K562 (cell line): ENCODE data around the gene HINT2. TPM values are rescaled to one million over a fixed set of nuclear protein-coding genes. Genes with fewer than 3 reads are reported as not detected.

Source experiments
- NEUROD1 ChIP-seq: fragments of 150-350 bp; IDR thresholded peaks from 2 replicates; pipeline ENCODE4 v1.6.1; 2014; ENCODE audit warnings: borderline replicate concordance, low read length, low read depth; ENCODE audit not compliant: partially characterized antibody
- RB1 ChIP-seq: fragments of 450-650 bp; IDR thresholded peaks from 2 replicates; pipeline ENCODE4 v1.6.1; 2017; ENCODE audit warnings: low read depth, mild to moderate bottlenecking
- RFX1 ChIP-seq: fragments of 450-650 bp; IDR thresholded peaks from 2 replicates; pipeline ENCODE4 v1.6.1; 2016; ENCODE audit warnings: mild to moderate bottlenecking, moderate library complexity
- TEAD1 ChIP-seq, 2 experiments: fragments of 450-650 bp in 1 of 2; sonication (generic) in 1 of 2; formaldehyde crosslinking; IDR thresholded peaks; 2 replicates each; pipeline versions ENCODE4 v1.4.0 to v1.8.0; 2020 to 2022; ENCODE audit warnings: mild to moderate bottlenecking in 2 of 2, missing genetic modification reagents in 1 of 2
- polyA plus RNA-seq, 8 experiments: library from polyadenylated mRNA; depleted of rRNA in 4 of 8; stranded (reverse) in 5 of 8; unstranded in 3 of 8; fragments of >200 nt; fragmentation: Nextera tagmentation in 2 of 8; fragmentation: Illumina TruSeq in 1 of 8; extraction: Ambion mirVana in 2 of 8; extraction: Trizol in 1 of 8; gene quantifications; 2 replicates each; pipeline versions ENCODE4 v1.2.1 to v1.2.3, GENCODE V29; 2011 to 2014; ENCODE audit warnings: inconsistent platforms in 1 of 8, missing spikeins in 1 of 8
- total RNA-seq, 7 experiments: library from RNA; depleted of rRNA in 6 of 7; stranded (reverse); fragments of >200 nt in 6 of 7; fragmentation: Illumina TruSeq in 2 of 7; extraction: Trizol in 2 of 7; gene quantifications; 2 replicates each; pipeline versions ENCODE4 v1.2.1 to v1.2.3, GENCODE V29; 2011 to 2021; ENCODE audit warnings: low replicate concordance in 1 of 7
- TF ChIP-seq, protein P1 (sequence below), 2 experiments: fragments of 450-650 bp; formaldehyde crosslinking in 1 of 2; IDR thresholded peaks; 2 replicates each; pipeline versions ENCODE4 v1.4.0 to v1.6.1; 2014 to 2020; ENCODE audit warnings: mild to moderate bottlenecking in 2 of 2, borderline replicate concordance in 1 of 2, low read depth in 1 of 2
- TF ChIP-seq, protein P2 (sequence below), 3 experiments: IDR thresholded peaks in 2 of 3; conservative IDR thresholded peaks in 1 of 3; 2 replicates each; pipeline ENCODE4 v1.5.1; 2011 to 2012; ENCODE audit warnings: low read length in 3 of 3, mild to moderate bottlenecking in 3 of 3, control low read depth in 2 of 3, improper control_type of control experiment in 1 of 3, inconsistent platforms in 1 of 3, low read depth in 1 of 3, mixed read lengths in 1 of 3, moderate library complexity in 1 of 3; ENCODE audit not compliant: insufficient read depth in 2 of 3

The HINT2 gene
- total and polyA plus RNA-seq, 9 of the 15 experiments (the other 6 are each of a cell fraction or from before 2014, with no cell fraction given): 5.6 to 44.1 (median 27.9) TPM

DNA sequence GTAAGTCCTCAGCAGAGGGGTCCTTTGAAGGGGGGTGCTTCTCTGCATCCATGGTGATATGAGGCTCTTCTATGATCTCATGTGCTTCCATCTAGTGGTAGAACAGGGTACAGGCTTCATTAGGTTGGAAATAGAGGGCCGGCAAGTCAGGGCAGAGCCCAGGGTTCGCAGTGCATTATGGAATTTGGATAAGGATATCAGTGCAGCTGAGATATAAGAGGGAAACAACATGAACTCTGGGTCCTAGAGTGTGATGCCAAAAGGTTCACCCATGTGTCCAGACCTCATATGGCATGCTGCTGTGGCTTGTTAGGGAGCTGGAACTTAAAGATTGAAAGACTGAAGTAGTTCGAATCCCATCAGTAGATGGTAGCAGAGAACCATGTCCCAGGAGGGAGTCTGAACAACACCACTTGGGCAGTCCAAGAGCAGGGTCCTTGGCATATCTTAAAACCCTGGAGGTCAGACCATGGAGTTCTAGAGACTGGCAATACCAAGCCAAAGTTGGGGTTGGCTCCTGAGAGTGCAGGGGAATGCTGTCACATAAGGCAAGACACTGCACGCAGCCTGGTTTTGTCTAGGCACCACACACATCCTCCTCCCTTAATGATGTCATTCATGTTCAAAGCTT is 11.3 kb upstream of the HINT2 start (continued):
- TF ChIP-seq, protein P1, sequence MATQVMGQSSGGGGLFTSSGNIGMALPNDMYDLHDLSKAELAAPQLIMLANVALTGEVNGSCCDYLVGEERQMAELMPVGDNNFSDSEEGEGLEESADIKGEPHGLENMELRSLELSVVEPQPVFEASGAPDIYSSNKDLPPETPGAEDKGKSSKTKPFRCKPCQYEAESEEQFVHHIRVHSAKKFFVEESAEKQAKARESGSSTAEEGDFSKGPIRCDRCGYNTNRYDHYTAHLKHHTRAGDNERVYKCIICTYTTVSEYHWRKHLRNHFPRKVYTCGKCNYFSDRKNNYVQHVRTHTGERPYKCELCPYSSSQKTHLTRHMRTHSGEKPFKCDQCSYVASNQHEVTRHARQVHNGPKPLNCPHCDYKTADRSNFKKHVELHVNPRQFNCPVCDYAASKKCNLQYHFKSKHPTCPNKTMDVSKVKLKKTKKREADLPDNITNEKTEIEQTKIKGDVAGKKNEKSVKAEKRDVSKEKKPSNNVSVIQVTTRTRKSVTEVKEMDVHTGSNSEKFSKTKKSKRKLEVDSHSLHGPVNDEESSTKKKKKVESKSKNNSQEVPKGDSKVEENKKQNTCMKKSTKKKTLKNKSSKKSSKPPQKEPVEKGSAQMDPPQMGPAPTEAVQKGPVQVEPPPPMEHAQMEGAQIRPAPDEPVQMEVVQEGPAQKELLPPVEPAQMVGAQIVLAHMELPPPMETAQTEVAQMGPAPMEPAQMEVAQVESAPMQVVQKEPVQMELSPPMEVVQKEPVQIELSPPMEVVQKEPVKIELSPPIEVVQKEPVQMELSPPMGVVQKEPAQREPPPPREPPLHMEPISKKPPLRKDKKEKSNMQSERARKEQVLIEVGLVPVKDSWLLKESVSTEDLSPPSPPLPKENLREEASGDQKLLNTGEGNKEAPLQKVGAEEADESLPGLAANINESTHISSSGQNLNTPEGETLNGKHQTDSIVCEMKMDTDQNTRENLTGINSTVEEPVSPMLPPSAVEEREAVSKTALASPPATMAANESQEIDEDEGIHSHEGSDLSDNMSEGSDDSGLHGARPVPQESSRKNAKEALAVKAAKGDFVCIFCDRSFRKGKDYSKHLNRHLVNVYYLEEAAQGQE (IDR thresholded peaks at IDR 0.05; ENCODE audit: borderline replicate concordance): peak; percentile 54; the same call in 1 of the 2 replicates
- TF ChIP-seq, protein P1 (CRISPR knock-in tag; IDR thresholded peaks at IDR 0.05; ENCODE audit: low read depth): no peak
- TF ChIP-seq RFX1 (peak; percentile 33; the same call in 1 of the 2 replicates), RB1 (0 out of 2 replicates have a peak, but pooled peaks have one; percentile 5), NEUROD1 (no peak), TEAD1 (CRISPR knock-in tag; IDR thresholded peaks at IDR 0.05) (no peak)
- TF ChIP-seq, protein P2, sequence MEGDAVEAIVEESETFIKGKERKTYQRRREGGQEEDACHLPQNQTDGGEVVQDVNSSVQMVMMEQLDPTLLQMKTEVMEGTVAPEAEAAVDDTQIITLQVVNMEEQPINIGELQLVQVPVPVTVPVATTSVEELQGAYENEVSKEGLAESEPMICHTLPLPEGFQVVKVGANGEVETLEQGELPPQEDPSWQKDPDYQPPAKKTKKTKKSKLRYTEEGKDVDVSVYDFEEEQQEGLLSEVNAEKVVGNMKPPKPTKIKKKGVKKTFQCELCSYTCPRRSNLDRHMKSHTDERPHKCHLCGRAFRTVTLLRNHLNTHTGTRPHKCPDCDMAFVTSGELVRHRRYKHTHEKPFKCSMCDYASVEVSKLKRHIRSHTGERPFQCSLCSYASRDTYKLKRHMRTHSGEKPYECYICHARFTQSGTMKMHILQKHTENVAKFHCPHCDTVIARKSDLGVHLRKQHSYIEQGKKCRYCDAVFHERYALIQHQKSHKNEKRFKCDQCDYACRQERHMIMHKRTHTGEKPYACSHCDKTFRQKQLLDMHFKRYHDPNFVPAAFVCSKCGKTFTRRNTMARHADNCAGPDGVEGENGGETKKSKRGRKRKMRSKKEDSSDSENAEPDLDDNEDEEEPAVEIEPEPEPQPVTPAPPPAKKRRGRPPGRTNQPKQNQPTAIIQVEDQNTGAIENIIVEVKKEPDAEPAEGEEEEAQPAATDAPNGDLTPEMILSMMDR (IDR thresholded peaks at IDR 0.05 in 2 of 3, conservative IDR thresholded peaks at IDR 0.05 in 1 of 3; ENCODE audit: insufficient read depth in 2 of 3, low read depth in 1 of 3, low read length in 3 of 3): peak; percentile 60 to 73 (median 63)
- TF ChIP-seq, all 486 proteins: peak for 7
